ENCODE measurements around the gene AGBL4.

AGBL4 gene

DNA sequence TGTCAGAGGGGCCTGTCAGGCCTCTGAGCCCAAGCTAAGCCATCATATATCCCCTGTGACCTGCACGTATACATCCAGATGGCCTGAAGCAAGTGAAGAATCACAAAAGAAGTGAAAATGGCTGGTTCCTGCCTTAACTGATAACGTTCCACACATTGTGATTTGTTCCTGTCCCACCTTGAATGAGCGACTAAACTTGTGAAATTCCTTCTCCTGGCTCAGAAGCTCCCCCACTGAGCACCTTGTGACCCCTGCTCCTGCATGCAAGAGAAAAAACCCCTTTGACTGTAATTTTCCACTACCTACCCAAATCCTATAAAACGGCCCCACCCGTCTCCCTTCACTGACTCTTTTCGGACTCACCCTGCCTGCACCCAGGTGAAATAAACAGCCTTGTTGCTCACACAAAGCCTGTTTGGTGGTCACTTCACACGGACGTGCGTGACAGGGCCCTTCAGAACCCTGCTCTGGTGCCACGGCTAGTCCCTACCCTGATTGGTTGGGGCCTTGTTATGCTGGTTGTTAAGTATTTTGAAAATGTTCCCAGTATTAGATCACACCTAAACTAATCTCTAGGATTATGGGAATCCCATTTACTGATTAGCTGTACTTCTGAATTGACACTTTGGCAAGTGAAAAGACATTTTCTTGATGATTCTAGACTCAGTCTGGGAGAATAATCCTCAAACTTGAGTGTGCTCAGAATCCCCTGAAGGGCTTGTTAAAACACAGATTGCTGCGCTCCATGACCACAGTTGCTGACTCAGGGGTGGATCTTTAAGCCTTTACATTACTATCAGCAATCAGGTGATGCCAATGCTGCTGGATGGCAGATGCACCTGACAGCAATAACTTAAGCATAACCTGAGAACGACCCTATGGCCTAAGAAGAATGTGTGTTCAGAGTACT is 1523.0 kb downstream of the AGBL4 start:
- DNase-seq = no peak

DNA sequence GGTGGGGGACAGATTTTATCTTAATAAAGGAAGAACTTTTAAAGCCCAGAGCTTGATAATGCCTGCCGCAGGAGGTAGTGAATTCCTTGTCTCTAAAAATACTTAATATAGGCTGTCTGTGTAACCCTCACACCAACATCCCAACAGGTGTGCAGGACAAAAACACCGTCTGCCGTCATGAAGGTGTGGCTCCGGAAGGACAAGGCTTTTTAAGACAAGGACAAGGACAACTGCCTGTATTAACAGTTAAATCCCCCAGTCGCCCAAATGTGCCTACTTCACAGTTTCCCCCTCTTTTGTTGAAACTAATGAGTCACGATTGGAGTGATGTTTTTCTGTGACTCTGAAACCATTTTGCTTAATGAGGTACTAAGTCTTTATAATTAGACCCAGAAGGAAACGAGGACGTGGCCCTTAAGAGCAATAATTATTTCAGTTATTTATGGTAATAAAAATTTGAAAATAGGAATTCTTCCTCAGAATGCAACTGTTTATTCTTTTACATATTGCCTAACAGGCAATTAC is 1524.5 kb downstream of the AGBL4 start:
- DNase-seq = no peak

DNA sequence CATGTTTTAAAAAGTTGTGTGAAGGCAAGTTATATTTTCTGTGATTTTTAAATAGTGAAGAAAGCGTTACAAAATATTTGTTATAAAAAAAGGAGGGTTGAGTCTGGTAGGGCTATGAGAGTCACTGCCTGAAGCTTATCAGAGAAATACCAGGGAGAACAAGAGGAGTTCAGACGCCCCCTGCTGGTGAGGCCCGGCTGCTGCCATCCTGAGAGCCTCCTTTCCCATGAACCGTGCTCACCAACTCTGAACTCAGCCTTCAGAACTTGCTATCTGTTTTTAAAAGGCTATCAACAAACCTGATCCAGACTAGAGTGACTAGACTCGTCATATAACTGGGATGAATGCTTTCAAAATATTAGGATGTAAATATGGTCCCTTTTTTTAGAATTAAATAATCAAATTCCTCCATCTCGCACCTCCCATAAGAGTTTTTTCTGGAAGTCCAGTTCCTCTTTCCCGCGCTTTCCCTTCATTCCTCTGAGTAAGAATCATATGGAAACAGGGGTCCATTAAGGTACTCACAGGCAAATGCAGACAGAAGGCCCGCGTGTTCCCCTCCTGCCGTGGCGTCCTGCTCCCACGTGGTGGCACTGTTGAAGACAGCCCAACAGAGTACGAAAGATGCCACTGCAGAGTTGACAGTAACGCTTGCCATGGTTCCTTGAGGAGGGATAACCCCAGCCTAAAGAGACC is 1525.5 kb downstream of the AGBL4 start:
- DNase-seq = peak; percentile 56

DNA sequence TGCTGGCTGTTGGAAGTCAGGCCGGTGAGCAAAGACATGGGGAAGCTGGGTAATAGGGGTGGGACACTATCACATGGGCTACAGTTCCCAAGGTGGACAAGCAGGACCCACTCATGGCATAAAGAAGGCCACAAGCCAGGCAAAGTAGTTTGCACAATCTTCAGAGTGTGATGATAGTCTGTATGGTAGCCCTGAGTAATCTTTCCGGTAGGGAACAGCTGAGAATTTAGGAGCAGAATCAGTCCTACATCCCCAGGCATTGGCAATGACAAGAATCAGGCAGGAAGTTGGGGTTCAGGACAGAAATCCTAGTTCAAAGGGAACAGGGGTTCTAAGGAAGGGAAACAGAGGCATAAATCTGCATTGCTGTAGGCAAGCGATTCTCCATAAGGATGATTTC is 1527.8 kb downstream of the AGBL4 start:
- DNase-seq = no peak

DNA sequence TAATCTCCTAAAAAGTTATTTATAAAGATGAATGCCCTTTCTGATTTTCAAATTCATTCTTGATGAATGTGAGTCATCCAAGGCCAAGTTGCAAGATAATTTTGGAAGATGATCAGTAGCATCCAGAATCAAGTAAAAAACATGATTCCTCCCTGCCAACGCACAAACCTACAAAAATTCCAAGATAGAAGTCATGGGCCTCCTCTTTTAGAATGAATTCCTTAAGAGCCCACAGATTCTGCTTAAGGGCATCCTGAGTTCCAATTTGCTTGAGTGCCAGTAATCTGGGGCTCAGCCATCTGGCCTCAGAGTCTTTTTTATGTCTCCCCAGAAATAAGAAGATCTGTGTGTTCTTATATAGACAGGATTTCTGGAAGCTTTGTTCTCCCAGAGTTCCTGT is 1528.6 kb downstream of the AGBL4 start:
- DNase-seq = no peak

DNA sequence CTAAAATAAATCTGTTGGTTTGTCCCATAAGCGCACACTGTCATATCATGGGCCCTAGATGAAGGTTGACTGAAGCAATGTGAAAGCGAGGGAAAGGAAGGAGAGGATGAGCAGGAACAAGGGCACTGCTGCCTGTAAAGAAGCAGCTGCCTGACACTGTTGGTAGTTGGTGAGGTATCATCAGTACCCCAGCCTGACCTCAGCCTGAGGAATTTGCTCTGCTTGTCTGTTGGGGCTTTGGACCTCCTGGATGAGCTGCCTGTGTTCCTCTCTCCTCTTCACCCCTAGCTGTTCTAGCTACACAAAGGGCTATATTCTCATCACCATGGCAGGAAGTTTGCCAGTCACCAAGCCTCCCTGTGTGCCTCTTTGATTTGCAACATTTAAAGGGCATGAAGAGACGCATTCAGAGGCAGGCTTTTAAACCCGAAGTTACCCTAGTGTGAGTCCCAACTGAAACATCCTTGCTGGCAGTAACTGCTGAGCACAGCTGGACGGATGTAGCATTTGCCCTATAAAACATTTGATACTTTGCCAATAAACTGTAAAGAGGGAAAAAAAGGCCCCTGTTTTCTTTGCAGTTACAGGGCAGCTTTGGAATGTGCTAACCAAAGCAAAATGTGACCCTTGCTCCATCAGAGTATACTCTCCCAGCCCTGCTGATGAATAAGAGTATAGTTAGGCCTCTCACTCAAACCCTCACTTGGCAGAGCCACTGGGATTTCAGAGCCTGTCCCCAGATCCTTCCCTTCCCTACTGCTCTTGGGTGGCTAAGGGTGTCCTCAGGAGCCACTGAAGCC is 1529.6 kb downstream of the AGBL4 start:
- no peak for DNase-seq

DNA sequence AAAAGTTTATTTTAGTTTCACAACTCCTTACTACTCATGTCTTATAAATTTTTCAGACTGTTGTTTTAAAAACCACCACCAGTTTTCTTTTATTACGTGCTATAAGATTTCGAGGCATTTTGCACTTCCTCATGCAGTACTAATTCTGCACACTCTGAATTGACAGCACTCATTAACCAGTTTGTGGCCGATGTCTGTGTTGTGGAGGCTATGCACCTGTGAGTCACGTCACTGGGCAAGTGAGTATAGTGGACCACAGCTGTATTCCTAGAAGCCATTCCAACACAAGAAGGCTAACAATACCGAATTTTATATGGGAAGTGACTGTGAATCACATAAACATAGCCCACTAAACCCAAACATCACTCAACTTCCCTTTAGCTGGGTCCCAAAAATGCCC is 1530.7 kb downstream of the AGBL4 start:
- no peak for DNase-seq

DNA sequence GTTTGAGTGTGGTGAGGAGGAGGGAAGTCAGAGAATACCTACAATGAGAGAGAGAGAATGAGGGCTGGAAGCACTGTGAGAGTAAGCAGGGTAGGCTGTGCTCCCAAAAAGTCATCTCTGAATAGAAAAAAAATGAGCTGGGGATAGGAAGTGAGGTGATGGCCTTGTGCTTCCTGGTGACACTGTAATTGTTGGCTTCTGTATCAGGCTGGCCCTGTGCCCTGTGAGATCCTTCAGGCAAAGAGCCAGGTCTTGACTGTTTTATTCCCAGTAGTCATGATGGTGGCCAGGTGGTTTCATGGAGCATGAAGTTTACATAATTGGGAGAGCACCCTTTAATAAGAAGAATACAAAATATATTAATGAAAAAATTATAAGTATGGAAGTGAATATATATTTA is 1531.4 kb downstream of the AGBL4 start:
- DNase-seq = no peak

DNA sequence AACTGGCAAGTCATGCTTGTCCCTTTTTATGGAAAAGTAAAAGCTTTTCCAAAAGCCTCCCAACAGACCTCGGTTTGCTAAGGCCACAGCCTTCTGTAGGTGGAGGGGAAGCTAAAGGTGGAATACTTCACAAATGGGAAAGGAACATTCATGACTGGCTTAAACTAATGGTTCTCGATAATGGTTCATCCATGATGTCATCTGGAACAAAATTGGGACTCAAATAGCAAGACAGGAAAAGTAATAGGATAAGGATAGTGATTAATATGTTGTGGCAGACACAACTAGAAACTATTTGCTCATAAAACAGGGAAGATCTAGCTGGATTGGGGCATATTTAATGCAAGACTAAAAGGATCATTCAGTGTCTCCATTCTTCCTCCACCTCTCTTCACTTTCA is 1535.0 kb downstream of the AGBL4 start:
- no peak for DNase-seq

Data from activated CD4-positive, alpha-beta T cell treated with anti-CD3 and anti-CD28 coated beads for 1 hour (primary cell).